Parathyroid adenoma (tissue), 2 donors: ENCODE results near the gene DBN1.

Experiments
- H2AFZ ChIP-seq: fragments of 300-600 bp; sonication (generic); one replicate; pipeline ENCODE4 v1.7.0; 2017; ENCODE audit warnings: antibody characterized with exemption, mild to moderate bottlenecking
- H3K27ac ChIP-seq: fragments of 300-600 bp; sonication (generic); one replicate; pipeline ENCODE4 v1.7.0; 2017
- H3K27me3 ChIP-seq: fragments of 300-600 bp; sonication (generic); one replicate; pipeline ENCODE4 v1.7.0; 2017; ENCODE audit warnings: low read length; ENCODE audit not compliant: control insufficient read depth, insufficient read depth
- H3K36me3 ChIP-seq: fragments of 300-600 bp; sonication (generic); one replicate; pipeline ENCODE4 v1.7.0; 2017; ENCODE audit warnings: low read length; ENCODE audit not compliant: control insufficient read depth, insufficient read depth
- H3K4me1 ChIP-seq: fragments of 300-600 bp; sonication (generic); one replicate; pipeline ENCODE4 v1.7.0; 2017; ENCODE audit warnings: control low read depth
- H3K4me2 ChIP-seq: fragments of 300-600 bp; sonication (generic); one replicate; pipeline ENCODE4 v1.7.0; 2017; ENCODE audit warnings: low read length
- H3K4me3 ChIP-seq: fragments of 300-600 bp; sonication (generic); one replicate; pipeline ENCODE4 v1.7.0; 2017; ENCODE audit warnings: low read depth, low read length
- H3K79me2 ChIP-seq: fragments of 300-600 bp; sonication (generic); one replicate; pipeline ENCODE4 v1.7.0; 2017; ENCODE audit warnings: control low read depth
- H3K9ac ChIP-seq: fragments of 300-600 bp; sonication (generic); one replicate; pipeline ENCODE4 v1.7.0; 2017; ENCODE audit warnings: mild to moderate bottlenecking
- H3K9me3 ChIP-seq: fragments of 300-600 bp; sonication (generic); one replicate; pipeline ENCODE4 v1.7.0; 2017; ENCODE audit warnings: low read length; ENCODE audit not compliant: control insufficient read depth
- CTCF ChIP-seq: fragments of 300-600 bp; sonication (generic); IDR thresholded peaks from one replicate; pipeline ENCODE4 v1.7.0; 2017; ENCODE audit warnings: antibody characterized with exemption, mild to moderate bottlenecking
- donor health status: primary hyperparathyroidism.

The DBN1 gene

DNA sequence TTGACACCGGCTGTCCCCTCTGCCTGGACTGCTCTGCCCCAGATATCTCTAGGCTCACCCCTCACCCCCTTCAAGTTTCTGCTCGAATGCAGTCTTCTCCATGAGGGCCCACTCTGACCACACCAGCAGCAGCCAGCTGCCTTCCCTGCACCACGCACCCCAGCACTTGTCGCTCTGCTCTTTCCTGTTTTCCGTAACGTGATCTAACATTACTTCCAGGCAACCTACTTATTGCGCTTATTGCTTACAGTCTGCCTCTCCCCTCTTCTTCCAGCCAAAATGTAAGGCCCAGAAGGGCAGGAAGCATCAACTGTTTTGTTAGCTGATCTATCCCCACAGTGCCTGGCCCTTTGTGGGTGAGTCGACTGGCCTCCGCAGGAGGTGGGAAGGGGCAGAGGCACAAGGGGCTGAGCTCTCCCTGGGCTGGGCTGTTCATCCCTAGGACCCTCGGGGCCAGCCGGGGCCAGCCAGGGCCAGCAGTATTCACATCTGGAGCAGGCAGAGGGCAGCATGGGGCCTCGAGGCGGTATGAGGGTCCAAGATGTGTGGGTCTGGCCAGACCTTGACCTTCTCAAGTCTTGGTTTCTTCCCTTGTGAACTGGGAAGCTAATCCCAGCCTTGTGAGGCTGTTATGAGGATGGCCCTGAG, 11.6 kb upstream of the DBN1 start:
- H2AFZ ChIP-seq, result no peak overlapping the region
- peaks cover 6% of the 10 kb centered on the region for H3K4me1 ChIP-seq
- no peak overlapping the region for H3K4me3 ChIP-seq
- no peaks in the 10 kb centered on the region for H3K79me2 ChIP-seq
- no peak overlapping the region for H3K9ac ChIP-seq
- H3K9me3 ChIP-seq, result no peaks in the 10 kb centered on the region
- no peak overlapping the region for H3K27ac ChIP-seq
- H3K36me3 ChIP-seq, result peaks cover 2% of the 10 kb centered on the region
- no peak overlapping the region for H3K4me2 ChIP-seq
- no peaks in the 10 kb centered on the region for H3K27me3 ChIP-seq
- TF ChIP-seq CTCF, result no peak

GRCh38 chr5:177483994-177484901, 10.8 kb upstream of the DBN1 start:
- Histone ChIP-seq H2AFZ (no peak overlapping the region), H3K4me1 (peaks cover 14% of the 10 kb centered on the region), H3K9me3 (no peaks in the 10 kb centered on the region), H3K79me2 (no peaks in the 10 kb centered on the region), H3K27me3 (no peaks in the 10 kb centered on the region), H3K4me3 (no peak overlapping the region), H3K36me3 (peaks cover 2% of the 10 kb centered on the region), H3K4me2 (no peak overlapping the region), H3K9ac (no peak overlapping the region), H3K27ac (no peak overlapping the region)
- TF ChIP-seq CTCF, result no peak

DNA sequence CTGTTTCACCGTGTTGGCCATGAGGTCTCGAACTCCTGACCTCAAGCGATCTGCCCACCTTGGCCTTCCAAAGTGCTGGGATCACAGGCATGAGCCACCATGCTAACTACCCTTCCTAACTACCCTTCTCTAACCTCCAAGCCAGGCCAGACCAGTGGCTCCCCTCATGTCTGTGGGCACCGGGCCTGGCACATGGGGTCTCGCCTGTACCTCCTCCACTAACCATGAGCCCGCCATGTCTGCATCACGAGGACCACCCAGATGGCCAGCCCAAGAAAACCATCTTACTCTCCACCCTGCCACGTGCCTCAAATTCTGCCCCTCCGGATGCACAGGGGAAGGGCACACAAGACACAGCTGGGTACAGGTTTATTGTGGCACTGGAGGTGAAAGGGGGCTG, 9.6 kb upstream of the DBN1 start:
- Histone ChIP-seq H3K36me3 (peaks cover 2% of the 10 kb centered on the region), H3K9ac (no peak overlapping the region), H3K9me3 (no peaks in the 10 kb centered on the region), H3K27ac (no peak overlapping the region), H2AFZ (no peak overlapping the region), H3K4me1 (peaks cover 26% of the 10 kb centered on the region), H3K27me3 (no peaks in the 10 kb centered on the region), H3K4me3 (no peak overlapping the region), H3K4me2 (no peak overlapping the region), H3K79me2 (no peaks in the 10 kb centered on the region)
- TF ChIP-seq CTCF, result no peak

- peaks cover 31% of the 10 kb centered on the region for H3K4me1 ChIP-seq
- H3K4me3 ChIP-seq, result no peak overlapping the region
- H3K27ac ChIP-seq, result no peak overlapping the region
- no peak overlapping the region for H2AFZ ChIP-seq
- no peak overlapping the region for H3K4me2 ChIP-seq
- H3K9ac ChIP-seq, result no peak overlapping the region
- H3K79me2 ChIP-seq, result no peaks in the 10 kb centered on the region
- peaks cover 2% of the 10 kb centered on the region for H3K36me3 ChIP-seq
- no peak for TF ChIP-seq CTCF
- H3K27me3 ChIP-seq, result no peaks in the 10 kb centered on the region
- H3K9me3 ChIP-seq, result no peaks in the 10 kb centered on the region
These were observed 8.9 kb upstream of the DBN1 start for GRCh38 chr5:177482359-177482795.
